ENCODE measurements around the gene SNRPA.

DNA sequence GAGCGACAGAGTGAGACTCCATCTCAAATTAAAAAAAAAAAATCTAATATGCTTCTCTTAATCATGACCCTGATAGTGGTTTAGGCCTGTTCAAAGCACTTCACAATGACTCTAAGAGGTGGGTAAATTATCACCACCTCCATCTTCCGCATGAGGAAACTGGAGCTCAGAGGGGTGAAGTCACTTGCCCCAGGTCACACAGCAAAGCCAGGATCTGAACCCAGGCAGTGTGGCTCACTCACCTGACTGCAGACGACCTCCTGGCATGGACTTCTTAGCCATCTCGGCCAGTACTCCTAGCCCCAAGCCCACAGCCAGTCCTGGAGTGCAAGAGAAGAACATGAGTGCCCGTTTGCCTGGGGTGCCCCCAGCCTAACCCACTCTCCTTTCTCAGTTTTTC is 41.2 kb upstream of the SNRPA start:
- TF ChIP-seq, protein P1, sequence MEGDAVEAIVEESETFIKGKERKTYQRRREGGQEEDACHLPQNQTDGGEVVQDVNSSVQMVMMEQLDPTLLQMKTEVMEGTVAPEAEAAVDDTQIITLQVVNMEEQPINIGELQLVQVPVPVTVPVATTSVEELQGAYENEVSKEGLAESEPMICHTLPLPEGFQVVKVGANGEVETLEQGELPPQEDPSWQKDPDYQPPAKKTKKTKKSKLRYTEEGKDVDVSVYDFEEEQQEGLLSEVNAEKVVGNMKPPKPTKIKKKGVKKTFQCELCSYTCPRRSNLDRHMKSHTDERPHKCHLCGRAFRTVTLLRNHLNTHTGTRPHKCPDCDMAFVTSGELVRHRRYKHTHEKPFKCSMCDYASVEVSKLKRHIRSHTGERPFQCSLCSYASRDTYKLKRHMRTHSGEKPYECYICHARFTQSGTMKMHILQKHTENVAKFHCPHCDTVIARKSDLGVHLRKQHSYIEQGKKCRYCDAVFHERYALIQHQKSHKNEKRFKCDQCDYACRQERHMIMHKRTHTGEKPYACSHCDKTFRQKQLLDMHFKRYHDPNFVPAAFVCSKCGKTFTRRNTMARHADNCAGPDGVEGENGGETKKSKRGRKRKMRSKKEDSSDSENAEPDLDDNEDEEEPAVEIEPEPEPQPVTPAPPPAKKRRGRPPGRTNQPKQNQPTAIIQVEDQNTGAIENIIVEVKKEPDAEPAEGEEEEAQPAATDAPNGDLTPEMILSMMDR (IDR thresholded peaks at IDR 0.05), result no peak
- no peak for TF ChIP-seq EZH2 (IDR thresholded peaks at IDR 0.05)
